K562 (cell line): Measurements from ENCODE around the gene RXRA. TPM values are rescaled to one million over a fixed set of nuclear protein-coding genes. Genes with fewer than 3 reads are reported as not detected.

Experiments
- ATAC-seq: fragments of 200-7000 bp; cut with Tn5 transposase; 3 replicates; pipeline ENCODE4 v1.9.1; 2020; ENCODE audit warnings: moderate library complexity
- BruUV-seq: library from RNA; stranded (reverse); fragments of 400-500 nt; replicated peaks from 2 replicates; lab custom pipeline; 2021; lab: Mats Ljungman, UMichigan
- CTCF ChIA-PET: fragments of 300-600 bp; formaldehyde crosslinking; extraction: SDS; loops from one replicate; lab custom pipeline; 2021; ENCODE audit warnings: low intra/inter-chr PET ratio; lab: Yijun Ruan, JAX
- POLR2A ChIA-PET: fragments of 300-600, 350-650 bp; sonication (Branson Sonifier 250); formaldehyde crosslinking; extraction: SDS; loops from one replicate; lab custom pipeline; 2021; ENCODE audit warnings: antibody characterized with exemption, inconsistent platforms; lab: Yijun Ruan, JAX
- DNase-seq, 4 experiments: peaks; one replicate each; pipeline versions ENCODE4 v3.0.0 to v3.0.0-alpha.2; 2011 to 2018; ENCODE audit warnings: low spot score in 3 of 4, mixed read lengths in 3 of 4; ENCODE audit errors: extremely low read depth in 1 of 4
- FAIRE-seq: peaks from 2 replicates; lab custom pipeline; 2011; peaks lifted over from hg19 to GRCh38; lab: Jason Lieb, UNC
- H2AFZ ChIP-seq: 2 replicates; pipeline ENCODE4 v1.6.0; 2011; ENCODE audit warnings: low read depth, low read length, control low read depth, inconsistent platforms
- H3K27ac ChIP-seq: fragments of 200-600 bp; 3 replicates; pipeline ENCODE4 v1.8.0; 2011; ENCODE audit warnings: low read depth, mild to moderate bottlenecking, control low read depth, inconsistent platforms, low read length, moderate library complexity, mixed read lengths; ENCODE audit errors: extremely low read depth
- H3K27me3 ChIP-seq, 2 experiments: fragments of 300-600 bp in 1 of 2; 2 replicates in 1 of 2; 3 replicates in 1 of 2; pipeline versions ENCODE4 v1.6.0 to v1.8.0; 2011; ENCODE audit warnings: inconsistent platforms in 2 of 2, low read length in 2 of 2, mild to moderate bottlenecking in 1 of 2, mixed read lengths in 1 of 2, moderate library complexity in 1 of 2; ENCODE audit not compliant: control insufficient read depth in 2 of 2, insufficient read depth in 2 of 2
- H3K36me3 ChIP-seq: fragments of 300-600 bp; 3 replicates; pipeline ENCODE4 v1.8.0; 2011; ENCODE audit warnings: mild to moderate bottlenecking, low read length, inconsistent platforms; ENCODE audit not compliant: control insufficient read depth, insufficient read depth
- H3K4me1 ChIP-seq, 2 experiments: fragments of 200-600 bp in 1 of 2; replicated peaks in 1 of 2; 2 replicates in 1 of 2; 3 replicates in 1 of 2; pipeline versions ENCODE4 v1.5.1 to v1.8.0; 2011; ENCODE audit warnings: inconsistent platforms in 2 of 2, low read length in 2 of 2, mild to moderate bottlenecking in 1 of 2, mixed read lengths in 1 of 2, moderate library complexity in 1 of 2; ENCODE audit not compliant: control insufficient read depth in 2 of 2, insufficient read depth in 2 of 2
- H3K4me2 ChIP-seq: 2 replicates; pipeline ENCODE4 v1.6.1; 2011; ENCODE audit warnings: low read length, control low read depth, inconsistent platforms, mixed read lengths; ENCODE audit not compliant: insufficient read depth
- H3K4me3 ChIP-seq: fragments of 200-600 bp; sonication (generic), shearing (Covaris generic); 2 replicates; pipeline ENCODE4 v1.5.1; 2016; ENCODE audit warnings: control low read depth, inconsistent platforms
- H3K79me2 ChIP-seq: fragments of 200-600 bp; 3 replicates; pipeline ENCODE4 v1.8.0; 2011; ENCODE audit warnings: low read length, inconsistent platforms; ENCODE audit not compliant: control insufficient read depth, insufficient read depth
- H3K9ac ChIP-seq, 2 experiments: 2 replicates each; pipeline versions ENCODE4 v1.6.0 to v1.6.1; 2011; ENCODE audit warnings: low read depth in 2 of 2, low read length in 2 of 2, control low read depth in 1 of 2, inconsistent platforms in 1 of 2, mild to moderate bottlenecking in 1 of 2, mixed read lengths in 1 of 2; ENCODE audit not compliant: insufficient read depth in 1 of 2
- H3K9me1 ChIP-seq: one replicate; pipeline ENCODE4 v1.6.0; 2011; ENCODE audit warnings: inconsistent platforms, mild to moderate bottlenecking, low read length, moderate library complexity; ENCODE audit not compliant: control insufficient read depth, insufficient read depth
- H3K9me3 ChIP-seq: replicated peaks from 2 replicates; pipeline ENCODE4 v1.5.1; 2011; ENCODE audit warnings: low read depth, low read length, inconsistent platforms; ENCODE audit not compliant: control insufficient read depth, insufficient read depth
- H4K20me1 ChIP-seq: replicated peaks from 2 replicates; pipeline ENCODE4 v1.6.1; 2011; ENCODE audit warnings: low read length, inconsistent platforms, mixed read lengths; ENCODE audit not compliant: control insufficient read depth, insufficient read depth
- CHD4 ChIP-seq: fragments of 200-600 bp; sonication (generic); IDR thresholded peaks from 3 replicates; pipeline ENCODE4 v1.6.1; 2012; ENCODE audit warnings: low read depth, mild to moderate bottlenecking, mixed read lengths, low read length, inconsistent platforms; ENCODE audit not compliant: insufficient read depth, insufficient replicate concordance, poor library complexity, severe bottlenecking
- FOXJ2 ChIP-seq: fragments of 200-800 bp; sonication (Bioruptor generic); IDR thresholded peaks from 2 replicates; pipeline ENCODE4 v1.6.1; 2016; ENCODE audit warnings: missing genetic modification characterization, missing compliant biosample characterization
- HDAC1 ChIP-seq, 2 experiments: fragments of 450-650 bp; IDR thresholded peaks; 2 replicates each; pipeline ENCODE4 v1.6.1; 2016 to 2017; ENCODE audit warnings: inconsistent platforms in 1 of 2, mild to moderate bottlenecking in 1 of 2, moderate library complexity in 1 of 2
- LEF1 ChIP-seq: fragments of 450-650 bp; IDR thresholded peaks from 2 replicates; pipeline ENCODE4 v1.6.1; 2016; ENCODE audit warnings: mild to moderate bottlenecking
- MCM7 ChIP-seq, 2 experiments: fragments of 450-650 bp; IDR thresholded peaks; 2 replicates each; pipeline ENCODE4 v1.6.1; 2016 to 2018
- MED1 ChIP-seq: sonication (generic); formaldehyde crosslinking; IDR thresholded peaks from 2 replicates; pipeline ENCODE4 v1.8.1; 2023; ENCODE audit warnings: missing genetic modification reagents, borderline replicate concordance
- STAT5B ChIP-seq: fragments of 250-450 bp; sonication (Bioruptor Pico); IDR thresholded peaks from 2 replicates; pipeline ENCODE4 v1.8.0; 2021; ENCODE audit warnings: mild to moderate bottlenecking, inconsistent platforms
- ZNF217 ChIP-seq: sonication (generic); formaldehyde crosslinking; IDR thresholded peaks from 2 replicates; pipeline ENCODE4 v1.8.0; 2022; ENCODE audit warnings: mild to moderate bottlenecking, missing genetic modification reagents
- ZNF76 ChIP-seq: fragments of 250-450 bp; sonication (Bioruptor Pico); IDR thresholded peaks from 2 replicates; pipeline ENCODE4 v1.4.0; 2020; ENCODE audit warnings: mild to moderate bottlenecking, moderate library complexity, borderline replicate concordance
- WGBS: fragments of 100-300 bp; shearing (Covaris generic); methylation state at CpG from one replicate; pipeline ENCODE4 v1.1.6; 2016; ENCODE audit warnings: low coverage, mixed read lengths; ENCODE audit not compliant: insufficient coverage; ENCODE audit errors: missing lambda C conversion rate; 5-methylcytosine and 5-hydroxymethylcytosine counted together
- in situ Hi-C: fragments of 300-500 bp; cut with MboI; formaldehyde crosslinking; loops from 4 replicates; pipeline ENCODE4 v1.15.0; 2018; ENCODE audit warnings: inconsistent platforms, mixed read lengths
- intact Hi-C: fragments of 100-400 bp; cut with micrococcal nuclease; formaldehyde crosslinking; loops from 2 replicates; pipeline ENCODE4 v1.14.2; 2022
- polyA plus RNA-seq, 8 experiments: library from polyadenylated mRNA; depleted of rRNA in 4 of 8; stranded (reverse) in 5 of 8; unstranded in 3 of 8; fragments of >200 nt; fragmentation: Nextera tagmentation in 2 of 8; fragmentation: Illumina TruSeq in 1 of 8; extraction: Ambion mirVana in 2 of 8; extraction: Trizol in 1 of 8; gene quantifications; 2 replicates each; pipeline versions ENCODE4 v1.2.1 to v1.2.3, GENCODE V29; 2011 to 2014; ENCODE audit warnings: inconsistent platforms in 1 of 8, missing spikeins in 1 of 8
- total RNA-seq, 7 experiments: library from RNA; depleted of rRNA in 6 of 7; stranded (reverse); fragments of >200 nt in 6 of 7; fragmentation: Illumina TruSeq in 2 of 7; extraction: Trizol in 2 of 7; gene quantifications; 2 replicates each; pipeline versions ENCODE4 v1.2.1 to v1.2.3, GENCODE V29; 2011 to 2021; ENCODE audit warnings: low replicate concordance in 1 of 7
- TF ChIP-seq, protein P1 (sequence below): sonication (generic); formaldehyde crosslinking; IDR thresholded peaks from 2 replicates; pipeline ENCODE4 v1.8.0; 2023; ENCODE audit warnings: missing genetic modification reagents, mild to moderate bottlenecking, borderline replicate concordance

RXRA gene
- total and polyA plus RNA-seq, 9 of the 15 experiments (the other 6 are each of a cell fraction or from before 2014, with no cell fraction given) = 0.35 to 23.6 (median 4.6) TPM

DNA sequence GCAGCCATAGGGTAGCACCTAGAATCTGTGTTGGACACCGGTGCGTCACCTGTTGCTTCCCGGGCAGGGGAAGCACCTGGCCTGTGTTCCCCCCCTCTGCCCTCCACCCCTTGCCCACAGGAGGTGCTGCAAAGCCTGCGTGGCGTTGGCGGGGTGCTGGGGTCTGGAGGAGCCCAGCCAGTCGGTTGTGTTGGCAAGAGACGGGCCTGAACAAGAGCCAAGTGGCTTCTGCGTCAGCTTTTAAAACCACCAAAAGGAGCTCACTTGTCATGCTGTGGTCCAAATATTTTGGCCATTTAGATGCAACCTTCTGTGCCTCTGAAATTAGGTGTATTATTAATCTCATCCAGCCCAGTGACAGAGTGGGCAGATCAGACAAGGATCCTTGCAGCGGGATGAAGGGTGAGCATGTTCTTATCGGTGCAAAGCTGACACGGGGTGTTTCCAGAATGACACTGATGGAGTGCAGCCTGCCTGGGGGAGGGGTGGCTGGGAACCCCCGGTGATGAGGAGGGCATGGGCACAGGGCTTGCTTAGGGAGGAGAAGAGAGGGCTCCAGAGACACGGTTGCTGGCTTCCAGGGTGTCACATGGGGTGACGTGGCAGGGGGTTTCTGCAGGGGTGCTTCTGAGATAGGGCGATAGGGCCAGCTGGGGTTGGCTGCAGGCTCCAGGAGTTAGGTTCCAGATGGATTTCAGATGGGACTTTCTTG, 9.7 kb upstream of the RXRA start (continued):
- TF ChIP-seq, protein P1, sequence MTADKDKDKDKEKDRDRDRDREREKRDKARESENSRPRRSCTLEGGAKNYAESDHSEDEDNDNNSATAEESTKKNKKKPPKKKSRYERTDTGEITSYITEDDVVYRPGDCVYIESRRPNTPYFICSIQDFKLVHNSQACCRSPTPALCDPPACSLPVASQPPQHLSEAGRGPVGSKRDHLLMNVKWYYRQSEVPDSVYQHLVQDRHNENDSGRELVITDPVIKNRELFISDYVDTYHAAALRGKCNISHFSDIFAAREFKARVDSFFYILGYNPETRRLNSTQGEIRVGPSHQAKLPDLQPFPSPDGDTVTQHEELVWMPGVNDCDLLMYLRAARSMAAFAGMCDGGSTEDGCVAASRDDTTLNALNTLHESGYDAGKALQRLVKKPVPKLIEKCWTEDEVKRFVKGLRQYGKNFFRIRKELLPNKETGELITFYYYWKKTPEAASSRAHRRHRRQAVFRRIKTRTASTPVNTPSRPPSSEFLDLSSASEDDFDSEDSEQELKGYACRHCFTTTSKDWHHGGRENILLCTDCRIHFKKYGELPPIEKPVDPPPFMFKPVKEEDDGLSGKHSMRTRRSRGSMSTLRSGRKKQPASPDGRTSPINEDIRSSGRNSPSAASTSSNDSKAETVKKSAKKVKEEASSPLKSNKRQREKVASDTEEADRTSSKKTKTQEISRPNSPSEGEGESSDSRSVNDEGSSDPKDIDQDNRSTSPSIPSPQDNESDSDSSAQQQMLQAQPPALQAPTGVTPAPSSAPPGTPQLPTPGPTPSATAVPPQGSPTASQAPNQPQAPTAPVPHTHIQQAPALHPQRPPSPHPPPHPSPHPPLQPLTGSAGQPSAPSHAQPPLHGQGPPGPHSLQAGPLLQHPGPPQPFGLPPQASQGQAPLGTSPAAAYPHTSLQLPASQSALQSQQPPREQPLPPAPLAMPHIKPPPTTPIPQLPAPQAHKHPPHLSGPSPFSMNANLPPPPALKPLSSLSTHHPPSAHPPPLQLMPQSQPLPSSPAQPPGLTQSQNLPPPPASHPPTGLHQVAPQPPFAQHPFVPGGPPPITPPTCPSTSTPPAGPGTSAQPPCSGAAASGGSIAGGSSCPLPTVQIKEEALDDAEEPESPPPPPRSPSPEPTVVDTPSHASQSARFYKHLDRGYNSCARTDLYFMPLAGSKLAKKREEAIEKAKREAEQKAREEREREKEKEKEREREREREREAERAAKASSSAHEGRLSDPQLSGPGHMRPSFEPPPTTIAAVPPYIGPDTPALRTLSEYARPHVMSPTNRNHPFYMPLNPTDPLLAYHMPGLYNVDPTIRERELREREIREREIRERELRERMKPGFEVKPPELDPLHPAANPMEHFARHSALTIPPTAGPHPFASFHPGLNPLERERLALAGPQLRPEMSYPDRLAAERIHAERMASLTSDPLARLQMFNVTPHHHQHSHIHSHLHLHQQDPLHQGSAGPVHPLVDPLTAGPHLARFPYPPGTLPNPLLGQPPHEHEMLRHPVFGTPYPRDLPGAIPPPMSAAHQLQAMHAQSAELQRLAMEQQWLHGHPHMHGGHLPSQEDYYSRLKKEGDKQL = no peak
- TF ChIP-seq, all 486 proteins: peak for 26

DNA sequence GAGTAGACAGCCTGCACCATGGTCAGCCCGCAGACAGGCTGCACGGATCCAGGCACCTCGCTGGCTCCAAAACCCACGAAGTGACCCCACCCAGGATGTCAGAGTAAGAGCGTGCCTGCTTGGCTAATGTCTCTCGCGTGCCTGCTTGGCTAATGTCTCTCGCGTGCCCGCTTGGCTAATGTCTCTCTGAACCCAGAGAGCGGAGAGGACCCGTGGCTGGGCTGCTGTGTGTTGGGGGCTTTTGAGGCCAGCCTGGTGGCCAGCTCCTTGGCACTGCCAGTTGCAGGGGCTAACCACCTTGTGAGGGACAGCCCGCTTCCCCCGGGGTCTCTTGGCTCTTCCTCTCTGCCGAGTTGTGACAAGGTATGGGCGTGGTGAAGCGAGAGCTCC, 8.9 kb upstream of the RXRA start:
- ChIA-PET CTCF (no interaction called here), POLR2A (interaction anchor here (1.0 kb wide), 1 partner anchor 10 kb away, joined by 7 read pairs; no protein-coding TSS in a partner anchor)
- DNase-seq = peak in 1 of 4 experiments; percentile 47
- Histone ChIP-seq H3K4me3 (no peak overlapping the region), H3K9me1 (no peaks in the 10 kb centered on the region), H3K4me2 (no peak overlapping the region), H3K9me3 (no peaks in the 10 kb centered on the region), H4K20me1 (peaks cover 9% of the 10 kb centered on the region; the same call in 1 of the 2 replicates), H3K27ac (no peak overlapping the region), H3K4me1 (peaks cover 4 to 55% of the 10 kb centered on the region in 2 experiments; a peak in 4 of 5 replicates), H2AFZ (no peak overlapping the region), H3K9ac (peak overlapping the region in 1 of 2 experiments; percentile 36; a peak in 2 of 4 replicates), H3K27me3 (peaks cover 13 to 36% of the 10 kb centered on the region in 2 experiments; a peak in 4 of 5 replicates), H3K36me3 (no peaks in the 10 kb centered on the region), H3K79me2 (no peaks in the 10 kb centered on the region)
- BruUV-seq = no TSS peak
- intact Hi-C loops = no loop called here
- 14% methylated on average over 15 of the region's 17 CpGs for WGBS
- ATAC-seq = no peak
- FAIRE-seq = no peak
- in situ Hi-C loops = no loop called here
- no peak for TF ChIP-seq CHD4
- no peak for TF ChIP-seq STAT5B (CRISPR knock-in tag)
- no peak for TF ChIP-seq MCM7 (IDR thresholded peaks at IDR 0.05)
- TF ChIP-seq FOXJ2 = no peak
- TF ChIP-seq HDAC1 (IDR thresholded peaks at IDR 0.05) = no peak
- TF ChIP-seq ZNF76 (CRISPR knock-in tag) = no peak
- no peak for TF ChIP-seq ZNF217 (CRISPR knock-in tag)
- TF ChIP-seq LEF1 = no peak
- no peak for TF ChIP-seq MED1
